Superior temporal gyrus (tissue), 1 donor: Measurements from ENCODE around the gene AMOTL2.

ENCODE experiments used
- DNase-seq: peaks from one replicate; pipeline ENCODE4 v3.0.0-alpha.2; 2016; ENCODE audit errors: extremely low spot score

Gene AMOTL2

DNA sequence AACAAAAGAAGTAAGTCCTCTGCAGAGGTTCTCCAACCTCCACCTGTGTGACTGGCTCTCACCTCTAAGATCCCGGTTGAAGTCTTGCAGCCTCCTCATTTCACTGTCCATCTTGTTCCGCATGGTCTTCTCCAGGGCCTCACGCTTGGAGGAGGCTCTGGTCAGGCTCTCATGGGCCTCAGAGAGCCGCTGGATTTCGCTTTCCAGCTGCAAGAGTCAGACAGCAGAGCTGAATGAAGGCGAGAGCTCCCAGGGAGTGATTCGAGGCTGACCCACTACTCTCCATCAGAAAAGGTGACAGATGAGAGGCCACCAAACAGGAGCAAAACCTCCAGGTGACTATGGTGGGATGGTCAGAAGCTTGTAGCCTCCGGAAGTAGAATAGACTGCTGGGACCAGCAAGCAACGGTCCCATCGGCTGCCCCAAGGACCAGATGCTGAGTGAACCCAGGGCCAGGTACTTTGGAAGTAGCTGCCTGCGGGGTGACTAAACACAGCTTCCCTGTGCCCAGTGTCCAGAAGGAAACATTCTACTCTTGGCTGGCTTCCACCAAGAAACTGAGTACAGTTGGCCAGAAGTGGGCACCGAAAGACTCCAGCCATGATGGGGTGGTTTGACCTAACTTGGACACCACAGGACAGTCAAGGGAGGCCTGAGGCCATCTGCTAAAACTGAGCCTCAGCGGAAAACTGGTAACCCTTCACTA is 7.9 kb downstream of the AMOTL2 start:
- no peak for DNase-seq

DNA sequence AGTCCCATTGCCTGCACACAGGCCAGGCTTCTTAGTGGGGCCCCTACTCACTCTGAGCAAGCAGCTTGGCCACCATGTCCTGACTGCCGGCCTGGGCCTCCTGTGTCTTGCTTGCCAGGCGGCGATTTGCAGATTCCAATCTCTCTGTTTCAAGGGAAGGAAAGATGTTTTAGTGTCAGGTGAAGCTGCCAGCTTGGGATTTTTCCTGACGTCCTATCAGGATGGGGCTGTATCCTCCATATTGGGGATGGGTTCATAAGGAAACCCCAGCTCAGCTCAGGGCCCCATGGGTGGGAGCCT is 8.5 kb downstream of the AMOTL2 start:
- no peak for DNase-seq

- DNase-seq, result no peak
Observed at GRCh38 chr3:134364936-134365765, 9.1 kb downstream of the AMOTL2 start.

DNA sequence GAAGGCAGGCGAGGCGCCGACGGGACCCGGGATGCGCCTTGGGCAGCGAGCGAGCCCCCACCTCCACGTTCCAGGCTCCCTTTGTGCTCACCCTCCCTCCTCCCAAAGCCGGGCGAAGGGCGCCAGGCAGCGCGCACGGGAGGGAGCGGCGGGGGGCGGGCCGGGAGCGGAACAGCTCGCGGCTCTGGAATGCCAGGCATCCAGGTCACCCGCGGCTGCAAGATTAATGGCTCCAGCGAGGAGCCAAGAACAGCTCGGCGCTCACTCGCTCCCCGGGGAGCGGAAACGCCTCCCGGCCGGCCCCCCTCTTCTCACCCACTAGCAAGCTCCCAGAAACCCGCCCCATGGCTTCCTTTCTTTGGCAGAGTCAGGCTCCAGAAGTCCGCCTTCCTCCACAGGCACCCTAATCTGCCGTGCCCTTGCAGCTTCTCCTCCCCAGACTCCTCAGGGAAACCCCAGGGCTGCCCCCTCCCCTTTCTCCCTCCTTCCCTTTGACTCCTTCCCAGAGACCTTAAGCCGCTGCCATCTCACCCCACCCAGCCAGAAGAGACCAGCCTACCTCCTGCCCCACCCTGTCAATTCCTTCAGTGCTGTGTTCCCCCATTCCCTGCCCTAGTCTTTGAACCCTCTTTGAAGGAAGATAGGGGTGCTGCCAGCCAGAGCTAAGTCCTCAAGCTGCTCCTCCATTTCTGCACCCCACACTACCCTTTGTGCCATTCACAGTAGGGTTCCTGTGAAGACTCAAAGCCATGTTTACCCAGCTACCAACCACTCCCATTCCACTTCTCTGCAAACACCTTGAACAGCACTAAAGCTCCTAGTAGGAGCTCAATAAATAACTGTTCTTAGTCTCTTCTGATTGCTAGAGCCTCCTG is 9.9 kb downstream of the AMOTL2 start:
- peak; percentile 81 for DNase-seq

DNA sequence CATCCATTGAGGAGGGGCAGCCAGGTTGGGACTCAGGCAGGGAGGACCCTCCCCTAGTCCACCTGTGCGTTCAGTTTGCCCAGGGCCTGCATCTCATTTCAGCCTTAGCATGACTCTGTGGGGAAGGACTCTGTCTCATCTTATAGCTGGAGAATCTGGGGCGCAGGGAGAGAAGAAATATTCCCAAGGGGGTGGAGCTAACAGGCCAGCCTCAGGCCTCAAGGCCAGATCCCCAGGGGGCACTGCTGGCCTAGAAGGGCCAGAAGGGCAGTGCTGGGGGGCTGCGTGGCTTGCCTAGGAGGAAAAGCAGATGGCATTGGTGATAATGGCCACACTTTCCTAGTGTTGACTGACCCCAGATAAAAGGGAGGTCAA is 10.9 kb downstream of the AMOTL2 start:
- DNase-seq, result no peak

GRCh38 chr3:134362670-134363380 is 11.4 kb downstream of the AMOTL2 start:
- DNase-seq, result no peak

GRCh38 chr3:134362221-134362620 is 12.0 kb downstream of the AMOTL2 start:
- no peak for DNase-seq

DNA sequence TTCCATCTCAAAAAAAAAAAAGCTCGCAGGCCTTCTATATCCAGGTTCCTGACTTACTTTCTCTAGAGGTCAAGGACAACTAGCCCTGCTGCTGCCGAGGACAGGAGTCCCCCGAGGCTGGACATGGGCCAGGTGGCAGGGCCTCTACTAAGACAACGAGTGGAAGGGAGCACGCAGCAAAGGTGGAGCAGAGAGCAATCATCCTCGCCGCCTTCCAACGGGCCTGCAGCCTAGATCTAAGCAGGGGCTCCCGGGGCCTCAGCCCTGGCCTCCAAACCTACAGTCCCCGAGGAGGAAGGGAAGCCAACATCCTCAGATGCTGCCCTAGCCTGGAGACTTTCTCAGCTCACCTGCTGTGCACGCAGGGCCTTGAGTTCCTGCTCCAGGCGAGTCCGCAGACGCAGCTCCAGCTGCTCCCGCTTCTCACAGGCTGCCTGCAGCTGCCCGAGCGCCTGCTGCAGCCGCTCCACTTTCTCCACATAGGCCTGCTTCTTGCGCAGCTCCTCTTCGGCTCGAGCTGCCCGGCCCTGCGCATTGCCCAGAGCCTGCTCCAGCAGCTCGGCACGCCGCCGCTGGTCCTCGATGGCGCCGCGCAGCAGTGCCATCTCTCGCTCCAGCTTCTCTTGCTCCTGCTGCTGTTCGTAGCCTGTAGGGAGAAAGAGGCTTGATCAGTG is 12.9 kb downstream of the AMOTL2 start:
- no peak for DNase-seq

GRCh38 chr3:134360046-134360445 is 14.2 kb downstream of the AMOTL2 start:
- DNase-seq, result no peak

DNA sequence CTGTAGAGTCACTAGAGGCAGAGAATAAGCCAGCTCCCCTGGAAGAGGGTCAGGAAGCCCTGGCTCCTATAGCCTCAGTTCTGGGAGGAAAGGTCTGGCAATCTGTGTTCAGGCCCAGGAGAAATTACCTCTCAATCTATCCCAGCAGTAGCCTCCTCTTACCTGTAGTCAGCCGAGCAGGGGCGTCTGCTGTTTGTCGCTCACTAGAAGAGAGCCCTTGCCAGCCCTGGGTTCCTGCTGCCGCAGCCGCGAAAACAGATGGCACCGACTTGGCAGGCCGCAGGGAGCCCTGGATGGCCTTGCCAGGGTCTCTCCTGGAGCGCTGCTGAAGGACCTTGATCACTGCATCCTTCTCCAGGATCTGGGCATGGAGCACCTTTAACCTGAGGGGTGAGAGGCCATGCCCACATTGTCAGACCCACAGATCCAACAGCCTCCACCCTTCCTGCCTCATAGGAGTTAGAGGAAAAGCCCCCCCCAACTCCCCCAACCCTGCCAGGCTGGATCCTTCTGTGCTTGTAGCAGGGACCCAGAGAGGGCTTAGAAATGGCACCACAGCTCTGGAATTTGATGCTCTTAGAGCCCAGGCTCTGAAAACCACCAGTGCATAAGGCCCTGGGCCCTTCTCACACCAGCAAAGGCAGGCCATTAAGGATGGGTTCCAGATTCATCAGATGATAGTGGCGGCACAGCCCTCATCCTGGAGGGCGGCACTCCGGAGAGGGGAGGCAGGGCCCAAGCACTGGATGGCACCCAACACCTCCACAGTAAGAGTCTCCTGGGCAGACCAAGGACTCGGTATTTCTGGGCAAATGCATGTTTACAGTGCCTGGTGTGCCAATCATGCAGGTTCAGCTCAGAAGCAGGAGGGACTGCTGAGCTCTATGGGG is 14.9 kb downstream of the AMOTL2 start:
- no peak for DNase-seq

DNA sequence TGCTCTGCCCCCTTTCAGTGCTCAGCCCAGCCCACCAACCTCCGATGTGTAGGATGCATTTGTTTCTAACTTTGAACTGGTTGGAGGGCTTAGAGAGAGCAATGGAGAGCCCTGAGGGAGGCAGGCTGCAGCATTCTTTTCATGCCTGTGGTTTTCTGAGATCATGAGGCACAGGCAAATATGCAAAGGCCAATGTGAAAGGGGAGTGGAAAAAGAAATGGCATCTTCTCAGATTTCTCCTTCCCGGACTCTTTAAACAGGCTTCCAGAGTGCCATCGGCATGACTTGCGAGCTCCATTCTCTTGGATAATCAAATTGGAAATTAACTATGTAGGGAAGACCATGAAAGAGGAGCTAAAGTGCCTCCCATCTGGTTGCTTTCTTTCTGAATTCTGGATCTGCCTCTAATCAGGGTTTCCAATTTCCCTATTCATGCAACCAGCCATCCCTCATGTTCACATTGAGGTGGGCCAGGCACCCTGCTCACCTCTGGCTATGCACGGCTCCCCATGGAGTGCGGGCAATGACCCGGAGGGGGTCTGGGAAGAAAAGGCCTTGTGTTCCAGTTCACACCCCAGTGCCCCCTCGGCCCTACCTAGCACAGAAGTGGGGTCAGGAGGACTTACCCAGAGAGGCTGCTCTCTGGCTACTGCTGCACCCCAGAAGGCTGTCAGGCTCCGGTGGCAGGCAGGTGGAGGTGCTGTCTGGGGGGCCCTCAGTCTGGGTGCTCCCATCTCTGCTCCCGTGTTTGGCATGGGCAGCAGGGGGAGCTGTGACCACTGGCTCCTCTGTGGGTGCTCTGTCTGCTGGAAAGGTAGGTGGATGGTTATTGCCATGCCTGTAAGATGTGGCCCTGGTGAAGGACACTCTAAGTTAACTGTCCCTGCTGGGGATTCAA is 16.1 kb downstream of the AMOTL2 start:
- no peak for DNase-seq

DNA sequence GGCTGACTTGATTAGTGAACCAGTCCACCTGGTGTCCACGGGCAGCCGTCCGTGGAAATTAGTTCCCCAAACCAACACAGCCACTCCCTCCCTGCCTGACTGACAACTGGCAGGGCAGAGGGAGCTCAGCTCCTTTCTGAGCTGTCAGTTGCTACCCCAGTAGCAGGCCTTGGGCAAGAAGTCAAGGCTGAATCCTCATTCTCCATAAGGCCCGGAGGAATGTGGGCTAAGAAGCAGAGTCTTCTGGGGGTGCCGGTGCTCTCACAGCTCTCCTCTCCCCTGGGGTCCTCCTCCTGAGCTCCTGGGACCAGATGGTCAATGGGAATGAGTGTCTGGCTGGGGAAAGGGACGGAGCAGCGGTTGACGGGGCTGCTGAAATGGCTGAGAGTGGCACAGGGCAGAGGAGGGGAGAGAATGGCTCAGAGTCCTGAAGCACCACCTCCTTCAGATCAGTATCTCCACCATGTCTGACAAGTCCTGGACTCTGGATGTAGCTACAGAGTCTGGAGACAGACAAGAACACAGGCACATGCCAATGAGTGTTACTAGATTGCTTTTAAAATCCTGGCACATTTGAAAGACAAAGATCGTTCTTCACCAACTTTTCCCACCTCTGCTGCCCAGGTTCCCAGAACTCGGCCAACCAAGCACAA is 16.9 kb downstream of the AMOTL2 start:
- no peak for DNase-seq

DNA sequence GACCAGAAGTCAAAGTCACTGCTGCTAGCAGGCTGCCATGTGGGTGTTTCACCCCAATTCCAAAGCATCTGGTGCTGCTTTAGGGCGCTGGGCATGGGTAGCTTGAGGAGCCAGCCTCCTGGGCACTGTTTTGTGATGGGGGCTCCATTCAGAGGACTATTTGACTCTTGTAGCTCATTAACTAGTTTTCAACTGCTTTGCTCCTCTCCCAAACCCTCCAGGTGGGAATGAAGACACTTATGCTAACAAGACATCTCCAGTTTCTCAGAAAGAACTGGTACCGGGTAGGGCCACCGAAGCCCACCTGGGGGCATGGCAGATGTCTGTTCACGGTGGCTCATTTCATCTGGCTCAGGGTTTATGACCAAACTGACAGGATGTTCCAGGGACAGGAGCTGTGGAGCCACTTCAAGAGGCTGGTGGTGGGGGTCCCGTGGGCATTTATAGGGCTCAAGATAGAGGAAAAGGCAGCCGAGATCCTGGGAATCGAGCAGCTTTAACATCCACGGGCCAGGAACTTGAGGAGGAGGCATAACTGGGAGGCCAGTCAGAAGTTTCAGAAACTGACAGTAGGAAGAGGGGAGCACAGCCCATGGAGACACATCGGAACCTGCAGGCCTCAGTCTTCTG is 17.7 kb downstream of the AMOTL2 start:
- DNase-seq, result no peak

- DNase-seq, result no peak
Observed at GRCh38 chr3:134355416-134355815, 18.8 kb downstream of the AMOTL2 start.

- no peak for DNase-seq
Observed at GRCh38 chr3:134354612-134355251, 19.5 kb downstream of the AMOTL2 start.

DNA sequence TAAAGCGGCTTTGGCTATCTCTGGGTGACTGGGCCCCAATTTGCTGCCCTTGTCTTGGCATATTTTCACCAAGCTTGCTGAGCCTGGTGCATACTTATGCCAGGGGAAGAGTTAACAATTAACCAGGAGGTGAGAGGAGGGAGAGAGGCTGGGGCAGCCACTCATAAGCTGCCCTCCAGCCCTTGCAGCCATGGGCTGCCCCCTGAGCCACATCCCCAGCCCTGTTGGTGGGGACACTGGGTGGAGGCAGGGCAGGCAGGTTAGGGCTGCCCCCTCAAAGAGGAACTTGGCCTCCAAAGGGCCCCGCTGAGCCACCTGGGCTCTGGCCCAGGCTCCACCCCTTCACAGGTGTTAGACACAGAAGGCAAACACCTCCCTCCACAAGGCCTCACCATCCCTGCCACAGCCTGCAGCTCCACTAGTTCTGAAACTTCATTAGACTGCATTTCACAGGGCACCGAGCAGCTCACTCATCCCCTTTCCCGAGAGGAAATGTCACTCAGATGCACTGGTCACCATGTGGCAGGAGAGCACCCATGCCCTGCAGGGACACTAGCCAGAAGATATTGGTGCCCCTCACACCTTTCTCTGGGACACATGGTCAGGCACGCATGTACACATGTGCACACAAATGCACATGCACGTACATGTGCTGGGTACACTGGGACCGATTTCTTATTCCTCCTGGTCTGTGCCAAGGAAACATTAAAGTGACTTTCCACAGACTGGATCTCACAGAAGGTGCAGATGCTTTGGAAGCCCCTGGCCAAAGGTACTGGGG is 20.2 kb downstream of the AMOTL2 start:
- DNase-seq, result no peak
